ENCODE results near the gene GDPD2. TPM values are rescaled to one million over a fixed set of nuclear protein-coding genes. Genes with fewer than 3 reads are reported as not detected.

Gene GDPD2
- total and polyA plus RNA-seq, 2 of the 13 experiments (the other 11 are each of a cell fraction or from before 2014, with no cell fraction given) = 0.04 to 0.08 TPM

GRCh38 chrX:70398899-70399298 lies 24.2 kb upstream of the GDPD2 start (continued):
- TF ChIP-seq ARID5B (CRISPR knock-in tag; IDR thresholded peaks at IDR 0.05) (peak; percentile 73), ZNF362 (CRISPR knock-in tag; IDR thresholded peaks at IDR 0.05; ENCODE audit: borderline replicate concordance) (peak; percentile 41; the same call in 1 of the 2 replicates), SATB2 (CRISPR knock-in tag; IDR thresholded peaks at IDR 0.05) (no peak), ZNF501 (CRISPR knock-in tag; IDR thresholded peaks at IDR 0.05) (no peak), ZFP1 (CRISPR knock-in tag; IDR thresholded peaks at IDR 0.05) (no peak), ZBTB39 (CRISPR knock-in tag; IDR thresholded peaks at IDR 0.05) (no peak), SAFB2 (CRISPR knock-in tag; IDR thresholded peaks at IDR 0.05; ENCODE audit: borderline replicate concordance, low read depth) (no peak), TFDP1 (CRISPR knock-in tag; IDR thresholded peaks at IDR 0.05; ENCODE audit: borderline replicate concordance) (no peak), ASH2L (IDR thresholded peaks at IDR 0.05; ENCODE audit: insufficient read length, low read depth, low read length) (no peak), FOXK2 (IDR thresholded peaks at IDR 0.05) (no peak), SRSF4 (IDR thresholded peaks at IDR 0.05; ENCODE audit: low read depth, low read length, poor library complexity, severe bottlenecking) (no peak), ZNF703 (CRISPR knock-in tag; IDR thresholded peaks at IDR 0.05; ENCODE audit: borderline replicate concordance) (no peak), ZNF614 (CRISPR knock-in tag; IDR thresholded peaks at IDR 0.05; ENCODE audit: borderline replicate concordance) (no peak), MIXL1 (CRISPR knock-in tag; IDR thresholded peaks at IDR 0.05) (peak; percentile 91), SMAD9 (CRISPR knock-in tag; IDR thresholded peaks at IDR 0.05) (no peak), ZNF564 (CRISPR knock-in tag; IDR thresholded peaks at IDR 0.05) (no peak), SOX13 (IDR thresholded peaks at IDR 0.05) (no peak), SOX13 (CRISPR knock-in tag; conservative IDR thresholded peaks at IDR 0.05 in 1 of 2, IDR thresholded peaks at IDR 0.05 in 1 of 2) (peak in 1 of 2 experiments; percentile 33; a peak in 1 of 4 replicates), PRDM10 (CRISPR knock-in tag; IDR thresholded peaks at IDR 0.05; ENCODE audit: low read depth) (no peak)

Data from HepG2 (cell line).